NB4 (cell line): Measurements from ENCODE around the gene SLC4A3.

ENCODE experiments used
- TF ChIP-seq, protein P1 (sequence below): IDR thresholded peaks from one replicate; pipeline ENCODE4 v1.5.1; 2012; ENCODE audit warnings: low read depth, low read length
- TF ChIP-seq, protein P2 (sequence below): IDR thresholded peaks from 2 replicates; pipeline ENCODE4 v1.6.1; 2011; ENCODE audit warnings: low read depth, low read length

DNA sequence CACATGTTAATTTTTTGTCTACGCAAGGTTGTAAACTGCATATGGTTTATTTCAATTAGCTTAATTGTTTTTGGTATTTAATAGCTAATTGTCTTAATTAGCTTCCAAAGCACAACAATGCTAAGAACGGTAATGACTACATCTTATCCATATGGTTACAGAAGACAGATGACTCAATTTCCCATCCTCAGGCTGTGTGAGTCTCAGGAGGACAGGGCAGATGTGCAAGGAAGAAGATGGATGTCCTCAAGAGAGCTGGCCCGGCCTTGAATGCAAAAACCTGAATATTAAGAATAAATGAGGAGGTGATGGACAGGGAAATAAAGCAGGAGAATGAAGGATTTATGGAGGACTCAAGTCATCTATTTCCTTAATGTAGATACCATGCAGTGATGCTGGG lies 31.4 kb downstream of the SLC4A3 start:
- TF ChIP-seq, protein P1, sequence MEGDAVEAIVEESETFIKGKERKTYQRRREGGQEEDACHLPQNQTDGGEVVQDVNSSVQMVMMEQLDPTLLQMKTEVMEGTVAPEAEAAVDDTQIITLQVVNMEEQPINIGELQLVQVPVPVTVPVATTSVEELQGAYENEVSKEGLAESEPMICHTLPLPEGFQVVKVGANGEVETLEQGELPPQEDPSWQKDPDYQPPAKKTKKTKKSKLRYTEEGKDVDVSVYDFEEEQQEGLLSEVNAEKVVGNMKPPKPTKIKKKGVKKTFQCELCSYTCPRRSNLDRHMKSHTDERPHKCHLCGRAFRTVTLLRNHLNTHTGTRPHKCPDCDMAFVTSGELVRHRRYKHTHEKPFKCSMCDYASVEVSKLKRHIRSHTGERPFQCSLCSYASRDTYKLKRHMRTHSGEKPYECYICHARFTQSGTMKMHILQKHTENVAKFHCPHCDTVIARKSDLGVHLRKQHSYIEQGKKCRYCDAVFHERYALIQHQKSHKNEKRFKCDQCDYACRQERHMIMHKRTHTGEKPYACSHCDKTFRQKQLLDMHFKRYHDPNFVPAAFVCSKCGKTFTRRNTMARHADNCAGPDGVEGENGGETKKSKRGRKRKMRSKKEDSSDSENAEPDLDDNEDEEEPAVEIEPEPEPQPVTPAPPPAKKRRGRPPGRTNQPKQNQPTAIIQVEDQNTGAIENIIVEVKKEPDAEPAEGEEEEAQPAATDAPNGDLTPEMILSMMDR: no peak
- TF ChIP-seq, protein P2, sequence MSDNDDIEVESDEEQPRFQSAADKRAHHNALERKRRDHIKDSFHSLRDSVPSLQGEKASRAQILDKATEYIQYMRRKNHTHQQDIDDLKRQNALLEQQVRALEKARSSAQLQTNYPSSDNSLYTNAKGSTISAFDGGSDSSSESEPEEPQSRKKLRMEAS: no peak
